Measurements from ENCODE around the gene S100A9.
"Not testable (repeated sequence)": the region's sequence is repeated elsewhere in the genome, so short reads cannot be mapped to it uniquely, and the experiment has no call there.

S100A9 gene

DNA sequence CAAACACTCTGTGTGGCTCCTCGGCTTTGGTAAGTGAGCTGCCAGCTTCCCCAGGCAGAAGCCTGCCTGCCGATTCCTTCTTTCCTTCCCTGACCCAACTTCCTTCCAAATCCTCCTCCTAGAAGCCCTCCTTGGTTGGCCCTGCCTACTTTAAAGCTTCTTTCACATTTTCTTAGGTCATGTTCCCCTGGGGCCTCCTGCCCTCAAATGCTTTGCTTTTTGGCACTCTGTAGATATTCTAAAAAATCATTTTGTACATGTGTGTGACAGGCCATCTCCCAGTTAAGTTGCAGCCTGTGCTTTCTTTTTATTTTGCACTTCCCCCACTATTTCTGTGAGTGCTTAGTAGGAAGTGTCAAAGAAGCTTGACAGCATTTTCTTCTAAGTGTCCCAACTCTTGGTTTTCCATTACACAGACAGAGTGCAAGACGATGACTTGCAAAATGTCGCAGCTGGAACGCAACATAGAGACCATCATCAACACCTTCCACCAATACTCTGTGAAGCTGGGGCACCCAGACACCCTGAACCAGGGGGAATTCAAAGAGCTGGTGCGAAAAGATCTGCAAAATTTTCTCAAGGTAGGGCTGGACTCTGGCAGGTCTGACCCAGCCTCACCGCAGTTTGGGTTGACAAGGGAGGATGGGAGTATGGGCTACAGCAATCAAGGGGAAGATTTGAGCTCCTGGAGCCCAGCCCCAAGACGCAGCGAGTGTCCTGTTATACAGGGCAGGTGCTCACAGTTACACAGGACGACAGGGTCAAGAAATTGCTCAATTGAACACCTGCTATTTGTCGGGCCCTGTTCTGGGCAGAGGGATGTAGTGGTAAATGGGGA is at the start of gene S100A9:
Gene S100A9, plus strand, starts transcription at position 2 of the 838 bp plus-strand sequence. Its CDS starts 430 bp downstream, at position 432.
- DNase-seq, result no peak

DNA sequence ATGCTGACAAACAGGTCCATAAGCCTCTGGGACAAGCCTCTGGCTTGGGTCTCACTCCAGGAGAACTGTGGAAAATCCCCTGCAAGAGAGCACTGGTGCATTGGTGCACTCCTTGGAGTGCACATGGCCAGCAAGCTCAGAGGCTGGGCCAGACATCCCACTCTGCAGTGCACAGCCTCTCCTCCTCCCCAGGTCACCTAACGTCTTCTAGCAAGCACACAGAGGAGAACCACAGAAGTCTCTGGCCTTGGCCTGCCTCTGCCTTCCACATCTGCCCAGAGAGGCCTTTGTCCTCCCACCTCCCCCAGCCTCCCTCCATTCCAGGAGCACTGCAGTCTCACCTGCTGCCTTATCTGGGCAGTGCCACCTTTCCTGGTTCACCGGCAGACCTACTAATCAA is 49.1 kb upstream of the S100A9 start:
- DNase-seq, result no peak

DNA sequence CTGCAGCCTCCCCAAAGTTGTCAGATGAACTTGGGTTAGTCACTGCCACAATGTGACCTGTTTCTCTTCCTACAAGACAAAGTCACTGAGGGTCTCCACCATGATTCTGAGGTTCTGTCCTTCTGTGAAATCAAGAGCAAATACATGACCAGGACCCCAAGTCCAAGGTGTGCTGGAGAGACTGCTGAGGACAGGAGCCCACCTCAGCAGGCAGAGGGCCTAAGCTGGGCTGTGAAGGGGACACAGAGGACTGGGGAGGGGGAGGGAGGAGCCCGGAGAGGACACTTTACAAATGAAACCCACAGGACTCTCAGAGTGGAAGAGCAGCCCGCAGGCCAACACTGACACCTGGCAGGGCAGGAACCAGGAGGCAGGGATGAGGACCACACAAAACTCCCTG is 48.2 kb upstream of the S100A9 start:
- DNase-seq, result no peak

DNA sequence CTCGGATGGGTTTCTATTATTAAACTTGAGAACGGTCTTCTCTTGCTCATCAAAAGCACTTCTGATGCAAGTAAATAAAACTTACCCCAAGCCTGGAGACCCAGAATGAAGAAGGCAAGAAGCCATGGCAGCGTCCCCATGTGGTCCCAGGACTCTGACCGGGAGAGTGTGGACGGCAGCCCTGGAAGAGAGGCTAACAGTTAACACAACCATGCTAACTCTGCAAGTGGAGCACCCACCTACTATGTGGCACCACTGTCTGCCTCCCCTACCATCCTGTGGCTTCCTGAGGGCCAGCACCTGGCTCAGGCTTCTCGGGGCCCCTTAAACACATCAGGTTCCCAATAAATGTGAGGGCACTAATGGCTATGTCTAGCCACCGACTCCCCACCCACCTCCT is 47.1 kb upstream of the S100A9 start:
- no peak for DNase-seq

DNA sequence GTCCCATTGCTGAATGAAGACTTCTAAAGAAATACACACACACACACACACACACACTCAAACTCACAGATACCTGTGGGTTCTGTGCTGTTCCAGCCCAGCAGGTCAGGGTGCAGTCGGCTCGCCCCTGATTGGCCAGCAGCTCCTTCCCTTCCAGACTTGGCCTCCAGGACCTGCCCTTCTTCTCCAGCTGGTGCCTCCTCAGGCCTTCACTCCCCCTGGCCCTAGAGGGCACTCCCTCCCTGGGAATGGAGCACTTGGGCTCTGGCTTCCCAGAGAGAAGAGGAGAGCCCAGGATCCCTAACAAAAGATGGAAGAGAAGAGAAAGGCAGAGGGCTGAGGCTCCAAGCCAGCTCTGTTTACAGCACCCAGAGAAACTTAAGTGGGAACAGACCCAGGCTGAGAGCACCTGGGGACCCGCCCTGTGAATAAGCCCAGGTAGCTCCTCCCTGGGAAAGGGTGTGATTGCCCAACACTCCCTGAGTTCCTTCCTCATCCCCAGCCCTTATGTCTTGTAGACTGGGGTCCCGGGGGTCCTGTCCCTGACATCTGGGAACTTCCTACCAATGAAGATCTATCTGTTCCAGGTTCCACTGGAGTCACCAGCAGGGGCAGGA is 45.0 kb upstream of the S100A9 start, which contains the start of gene PGLYRP3:
Gene PGLYRP3, minus strand, starts transcription at position 383 of the 617 bp plus-strand sequence. CDS start 2,287 bp downstream, outside the sequence.
- DNase-seq, result no peak

DNA sequence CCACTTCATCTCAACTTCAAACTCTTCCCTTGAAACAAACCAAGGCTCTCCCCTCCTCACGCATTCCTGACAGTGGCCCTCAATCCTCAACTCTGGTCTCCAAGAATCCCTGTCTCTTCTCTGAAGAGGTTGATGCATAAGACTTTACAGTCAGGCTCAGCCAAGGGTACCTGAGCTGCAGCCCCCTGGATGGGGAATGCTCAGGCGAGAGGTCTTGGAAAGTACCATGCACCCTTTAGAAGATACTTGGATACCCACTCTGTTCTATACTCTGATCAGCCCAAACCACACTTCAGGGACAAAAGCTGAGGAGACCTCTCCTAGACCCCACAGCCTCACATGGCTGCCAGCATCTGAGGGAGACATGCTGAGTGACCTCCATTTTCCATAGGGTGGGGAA is 44.4 kb upstream of the S100A9 start:
- no peak for DNase-seq

DNA sequence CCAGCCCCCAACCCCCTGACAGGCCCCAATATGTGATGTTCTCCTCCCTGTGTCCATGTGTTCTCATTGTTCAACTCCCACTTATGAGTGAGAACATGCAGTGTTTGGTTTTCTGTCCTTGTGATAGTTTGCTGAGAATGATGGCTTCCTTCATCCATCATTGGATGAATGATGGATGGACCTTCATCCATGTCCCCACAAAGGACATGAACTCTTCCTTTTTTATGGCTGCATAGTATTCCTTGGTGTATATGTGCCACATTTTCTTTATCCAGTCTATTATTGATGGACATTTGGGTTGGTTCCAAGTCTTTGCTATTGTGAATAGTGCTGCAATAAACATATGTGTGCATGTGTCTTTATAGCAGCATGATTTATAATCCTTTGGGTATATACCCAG is 43.3 kb upstream of the S100A9 start:
- DNase-seq, result not testable (repeated sequence)

DNA sequence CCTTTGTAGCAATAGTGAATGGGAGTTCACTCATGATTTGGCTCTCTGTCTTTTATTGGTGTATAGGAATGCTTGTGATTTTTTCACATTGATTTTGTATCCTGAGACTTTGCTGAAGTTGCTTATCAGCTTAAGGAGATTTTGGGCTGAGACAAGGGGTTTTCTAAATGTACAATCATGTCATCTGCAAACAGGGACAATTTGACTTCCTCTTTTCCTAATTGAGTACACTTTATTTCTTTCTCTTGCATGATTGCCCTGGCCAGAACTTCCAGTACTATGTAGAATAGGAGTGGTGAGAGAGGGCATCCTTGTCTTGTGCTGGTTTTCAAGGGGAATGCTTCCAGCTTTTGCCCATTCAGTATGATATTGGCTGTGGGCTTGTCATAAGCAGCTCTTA is 41.6 kb upstream of the S100A9 start:
- not testable (repeated sequence) for DNase-seq

DNA sequence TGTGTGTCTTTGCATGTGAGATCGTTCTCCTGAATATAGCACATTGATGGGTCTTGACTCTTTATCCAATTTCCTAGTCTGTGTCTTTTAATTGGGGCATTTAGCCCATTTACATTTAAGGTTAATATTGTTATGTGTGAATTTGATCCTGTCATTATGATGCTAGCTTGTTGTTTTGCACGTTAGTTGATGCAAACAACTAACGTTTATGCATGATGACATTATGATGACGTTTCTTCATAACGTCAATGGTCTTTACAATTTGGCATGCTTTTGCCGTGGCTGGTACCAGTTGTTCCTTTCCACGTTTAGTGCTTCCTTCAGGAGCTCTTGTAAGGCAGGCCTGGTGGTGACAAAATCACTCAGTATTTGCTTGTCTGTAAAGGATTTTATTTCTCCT is 39.5 kb upstream of the S100A9 start:
- not testable (repeated sequence) for DNase-seq

DNA sequence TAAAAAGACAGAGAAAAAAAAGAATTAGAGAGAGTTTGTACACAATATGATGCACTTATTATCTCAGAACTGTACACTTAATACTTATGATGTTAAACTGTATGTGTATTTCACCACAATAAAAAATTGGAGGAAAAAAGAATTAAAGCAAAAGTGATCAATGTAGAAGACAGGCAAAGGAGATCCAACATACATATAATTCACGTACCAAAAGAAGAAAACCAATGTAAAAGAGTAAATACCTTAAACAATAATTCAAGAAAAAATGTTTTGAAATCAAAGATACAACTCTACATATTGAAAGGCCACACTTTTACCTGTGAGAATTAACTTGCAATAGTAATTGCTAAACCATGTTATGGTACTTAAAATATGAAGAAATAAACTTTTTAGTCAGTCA is 35.1 kb upstream of the S100A9 start:
- DNase-seq, result no peak

DNA sequence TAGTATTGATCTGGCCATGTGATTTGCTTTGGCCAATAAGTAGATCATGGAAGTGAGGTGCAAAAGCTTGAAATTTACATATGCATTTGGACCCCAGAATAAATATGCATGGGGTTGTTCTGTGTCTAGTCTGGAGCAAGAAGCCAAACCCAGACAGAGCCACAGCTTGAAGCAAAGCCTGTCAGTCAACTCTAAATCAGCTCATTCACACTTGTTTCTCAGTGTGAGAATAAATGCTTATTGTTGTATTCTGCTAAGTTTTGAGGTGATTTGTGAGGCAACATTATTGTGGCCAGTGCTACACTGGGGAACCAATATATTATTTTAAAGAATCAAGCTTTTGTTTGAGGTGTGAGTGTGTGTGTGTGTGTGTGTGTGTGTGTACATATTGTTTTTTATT is 32.7 kb upstream of the S100A9 start:
- DNase-seq, result no peak

DNA sequence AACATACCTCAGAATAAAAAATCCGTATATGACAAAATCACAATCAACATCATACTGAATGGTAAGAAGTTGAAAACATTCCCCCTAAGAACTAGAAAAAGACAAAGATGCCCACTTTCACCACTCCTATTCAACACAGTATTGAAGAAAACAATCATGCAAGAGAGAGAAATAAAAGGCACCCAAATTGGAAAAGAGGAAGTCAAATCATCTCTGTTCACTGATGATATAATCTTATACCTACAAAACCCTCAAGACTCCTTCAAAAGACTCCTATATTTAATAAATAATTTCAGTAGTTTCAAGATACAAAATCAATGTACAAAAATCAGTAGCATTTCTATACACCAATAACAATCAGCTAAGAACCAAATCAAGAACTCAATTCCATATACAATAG is 23.8 kb upstream of the S100A9 start:
- no peak for DNase-seq

DNA sequence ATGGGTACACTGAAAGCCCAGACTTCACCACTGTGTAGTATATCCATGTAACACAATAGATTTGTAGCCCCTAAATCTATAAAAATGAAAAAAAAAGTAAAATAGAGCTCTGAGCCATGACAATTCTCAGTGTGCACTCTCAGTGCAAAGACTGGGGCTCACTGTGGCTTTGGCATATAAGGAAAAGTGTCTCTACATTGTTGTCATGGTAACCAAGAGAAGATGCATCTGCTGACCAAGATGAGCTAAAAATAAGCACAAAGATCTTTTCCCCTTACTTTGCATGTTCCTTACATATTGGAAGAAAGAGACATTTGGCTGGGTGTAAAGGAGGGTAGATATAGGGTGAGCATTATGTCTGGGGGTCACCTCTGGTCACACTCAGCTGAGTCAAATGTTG is 21.0 kb upstream of the S100A9 start:
- DNase-seq, result no peak

DNA sequence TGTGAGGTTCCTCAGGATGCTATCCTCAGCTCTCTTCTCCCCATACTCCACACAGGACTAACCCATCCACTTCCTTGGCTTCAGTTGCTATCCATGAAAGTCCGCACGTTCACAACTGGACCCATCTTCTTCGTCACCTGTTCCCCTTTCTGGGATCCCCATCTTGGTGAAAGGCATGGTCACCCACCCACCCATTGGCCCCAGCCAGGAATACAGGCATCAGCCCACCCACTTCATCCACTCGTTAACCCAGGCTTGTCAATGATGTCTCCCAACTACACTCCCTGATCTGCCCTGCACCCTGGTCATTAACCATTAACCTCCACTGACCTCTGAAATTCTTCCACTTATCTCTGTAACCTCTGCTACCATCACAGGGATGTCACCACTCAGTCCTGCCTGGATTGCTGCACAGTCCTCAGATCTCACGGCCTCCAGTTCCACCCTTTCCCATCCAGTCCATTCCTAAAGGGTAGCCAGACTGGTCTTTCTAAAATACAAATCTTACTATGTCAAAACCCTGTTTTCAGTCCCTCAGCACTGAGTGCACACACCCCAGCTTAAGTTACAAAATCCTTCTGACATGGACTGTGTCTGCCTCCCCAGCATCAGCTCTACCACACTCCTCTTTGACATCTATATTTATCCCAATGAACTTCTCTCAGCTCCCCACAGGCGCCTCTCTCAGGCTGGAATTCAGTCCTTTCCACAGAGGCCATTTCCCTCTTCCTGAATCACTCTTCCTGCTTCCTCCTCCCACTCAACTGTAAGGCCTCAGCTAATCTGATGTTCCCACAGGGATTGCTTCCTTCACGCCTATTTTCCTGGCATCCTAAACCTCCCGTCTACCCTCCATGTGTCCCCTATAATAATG is 19.4 kb upstream of the S100A9 start:
- DNase-seq, result no peak

DNA sequence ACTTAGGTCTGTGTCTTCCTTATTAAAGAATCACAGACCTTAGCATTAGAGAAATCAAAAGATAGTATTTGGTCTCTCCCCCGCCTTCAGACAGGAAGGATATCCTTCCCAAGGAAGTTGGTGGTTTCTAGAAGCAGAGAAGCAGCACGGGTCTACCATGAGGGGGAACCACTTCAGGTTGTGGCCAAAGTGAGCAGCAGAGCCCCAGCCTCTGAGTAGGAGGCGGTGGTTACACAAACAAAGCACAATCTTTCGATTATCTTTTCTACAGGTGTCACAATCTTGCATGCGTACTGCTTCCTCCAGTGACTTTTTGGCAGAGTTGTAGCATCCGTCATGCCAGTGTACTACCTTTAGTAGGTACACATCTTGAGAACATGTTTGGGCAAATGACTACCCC is 17.9 kb upstream of the S100A9 start:
- DNase-seq, result no peak

DNA sequence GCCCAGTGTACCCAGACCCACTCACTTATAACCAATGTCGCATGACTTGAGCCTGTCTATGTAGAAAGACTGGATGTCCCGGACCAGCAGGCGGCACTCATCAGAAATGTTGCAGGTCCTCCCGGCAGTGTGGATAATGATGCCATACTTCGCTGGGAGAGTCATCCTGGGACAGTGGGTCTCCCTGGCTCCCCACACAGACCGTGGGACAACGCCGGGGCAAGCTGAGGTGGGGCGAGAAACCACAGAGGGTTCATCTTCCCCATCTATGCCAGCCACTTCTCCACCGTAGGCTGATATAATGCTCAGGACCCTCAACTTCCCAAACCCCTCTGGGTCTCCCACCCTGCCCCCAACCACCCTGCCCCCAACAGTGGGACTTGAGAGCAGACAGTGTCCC is 17.3 kb upstream of the S100A9 start:
- no peak for DNase-seq

DNA sequence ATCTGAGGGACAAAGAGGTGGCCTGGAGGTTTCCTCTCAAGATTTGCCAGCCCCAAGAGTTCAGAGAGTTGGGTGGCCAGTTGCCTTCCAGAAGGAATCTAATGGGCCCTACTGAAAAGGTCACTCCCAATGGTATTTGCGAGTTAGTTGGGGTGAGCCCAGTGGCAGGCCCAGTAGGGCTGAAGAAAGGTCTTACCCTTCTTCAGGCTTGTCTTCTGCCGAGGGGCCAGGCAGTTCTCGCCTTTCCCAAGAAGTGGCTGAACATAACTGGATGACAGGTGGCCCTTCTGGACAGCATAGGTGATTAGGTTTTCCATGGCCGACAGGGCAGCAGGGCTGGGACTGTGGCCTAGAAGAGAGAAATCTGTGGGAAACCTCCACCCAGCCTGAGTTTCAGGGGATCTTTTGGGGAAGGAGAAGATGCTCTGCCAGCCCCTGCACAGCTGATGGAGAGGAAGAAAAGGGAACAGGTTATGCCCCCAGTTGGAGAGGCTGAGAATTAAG is 16.2 kb upstream of the S100A9 start:
- no peak for DNase-seq

DNA sequence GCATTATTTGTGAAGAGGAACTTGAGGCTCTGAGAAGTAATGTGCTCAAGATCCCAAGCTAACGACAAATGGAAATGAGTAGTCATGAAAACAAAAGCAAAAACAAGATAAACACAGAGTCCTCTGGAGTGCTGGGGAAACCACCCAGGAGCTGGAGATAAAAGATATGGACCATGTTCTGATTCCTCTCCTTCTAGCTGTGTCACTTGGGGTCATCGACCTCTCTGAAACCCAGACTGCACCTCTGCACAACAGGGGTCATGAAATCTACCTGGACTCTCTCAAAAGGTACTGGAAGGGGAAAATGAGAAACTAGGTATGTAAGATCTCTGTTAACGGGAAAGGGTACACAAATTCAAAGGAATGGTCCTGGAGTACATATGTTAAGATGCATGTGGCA is 15.5 kb upstream of the S100A9 start:
- DNase-seq, result no peak

DNA sequence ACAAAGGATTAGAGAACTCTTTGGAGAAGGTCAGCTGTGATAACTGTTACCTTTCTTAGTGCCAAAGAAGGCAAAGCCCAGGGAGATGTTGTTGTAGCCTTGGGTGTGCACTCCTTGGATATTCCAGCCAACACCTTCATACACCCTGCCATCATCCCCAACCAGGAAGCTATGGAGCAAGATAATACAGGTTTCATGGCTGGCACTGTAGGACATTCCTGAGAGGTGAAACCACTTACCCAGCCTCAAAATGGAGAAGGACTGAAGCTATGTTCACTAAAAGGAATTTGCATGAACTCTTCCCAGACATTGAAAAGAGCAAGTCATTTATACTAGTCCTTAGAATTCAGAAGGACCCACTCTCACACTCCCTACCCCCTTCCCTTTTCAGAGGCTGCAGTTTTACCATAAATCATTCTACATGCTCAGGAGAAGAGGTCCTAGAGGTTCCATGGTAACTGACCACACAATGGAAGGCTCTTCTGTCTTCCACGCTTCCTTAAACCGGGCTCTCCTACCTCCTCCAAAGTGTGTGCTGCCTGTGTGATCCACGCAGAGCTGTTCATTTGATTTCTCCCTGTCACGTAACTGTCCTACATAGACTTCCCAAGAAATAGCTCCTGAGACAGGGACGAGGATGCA is 14.5 kb upstream of the S100A9 start:
- no peak for DNase-seq

DNA sequence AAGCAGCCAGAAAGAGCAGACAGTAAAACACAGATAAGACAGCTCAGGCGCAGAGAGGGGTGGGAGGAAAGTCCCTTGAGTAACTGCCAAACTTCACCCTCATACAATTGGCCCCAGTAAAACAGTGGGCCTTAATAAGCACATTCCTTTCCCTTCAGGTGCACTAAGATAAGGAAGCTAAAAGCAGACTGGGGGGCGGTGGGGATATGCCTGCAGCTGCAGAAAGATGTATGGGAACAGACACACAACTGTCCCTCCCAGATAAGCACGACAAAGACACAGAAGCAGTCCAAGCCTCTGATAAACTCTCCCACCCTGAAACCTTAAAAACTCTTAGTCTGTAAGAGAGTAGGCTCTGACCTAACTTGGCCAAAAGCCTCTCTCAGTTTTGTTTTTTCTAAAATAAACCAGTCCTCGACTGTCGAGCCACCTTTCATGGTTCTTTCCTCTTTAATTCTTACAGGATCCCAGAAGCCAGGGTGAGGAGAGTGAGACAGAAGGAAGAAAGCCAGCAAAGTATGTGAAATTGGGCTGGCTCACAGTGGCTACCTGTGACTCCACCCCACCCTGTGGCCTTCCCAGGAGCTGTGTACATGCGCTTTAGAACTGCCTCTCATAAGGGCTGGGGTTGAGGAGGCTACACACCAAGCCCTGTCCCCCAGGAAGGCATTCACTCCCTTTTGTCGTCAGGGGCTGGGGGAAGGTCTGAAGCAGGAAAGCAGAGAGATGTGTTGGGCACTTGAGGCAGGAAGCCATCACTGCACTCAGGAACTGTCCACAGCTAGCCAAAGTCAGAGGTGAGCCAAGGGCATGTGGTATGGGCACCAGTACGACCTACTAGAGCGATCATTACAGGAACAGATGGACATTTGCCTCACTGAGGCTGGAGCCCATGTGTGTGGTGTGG is 13.6 kb upstream of the S100A9 start:
- no peak for DNase-seq

DNA sequence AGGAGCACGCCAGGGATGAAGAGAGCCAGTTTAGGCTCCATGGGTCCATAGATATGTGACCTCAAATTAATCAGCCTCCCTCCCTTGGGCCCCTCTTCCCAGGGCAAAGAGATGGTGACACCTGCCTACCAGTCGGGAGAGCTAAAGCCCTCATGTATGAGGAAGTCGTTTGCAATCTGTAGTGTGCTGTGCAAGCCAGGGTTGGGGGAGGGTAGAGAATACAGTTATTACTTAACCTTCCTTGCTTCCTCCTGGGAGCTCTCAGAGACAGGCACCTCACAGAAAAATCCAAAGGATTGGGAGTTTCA is 13.0 kb upstream of the S100A9 start:
- no peak for DNase-seq

Data from activated naive CD4-positive, alpha-beta T cell (primary cell).